Measurements from ENCODE around the gene LMF2. TPM values are rescaled to one million over a fixed set of nuclear protein-coding genes. Genes with fewer than 3 reads are reported as not detected.

The LMF2 gene
- total RNA-seq, 1 experiment from 2014 or later, result 56.9 TPM

GRCh38 chr22:50505276-50505775 lies 2.2 kb downstream of the LMF2 start:
- no peaks in the 10 kb centered on the region for H3K27me3 ChIP-seq (ENCODE audit: insufficient read depth, low read length)
- peak overlapping the region; percentile 18; the same call in 1 of the 2 replicates for H3K27ac ChIP-seq (ENCODE audit: low read depth, low read length)
- no peak for TF ChIP-seq REST (IDR thresholded peaks at IDR 0.05; ENCODE audit: low read depth)
- ATAC-seq (no peak), DNase-seq (ENCODE audit: low read depth, low spot score) (no peak)
- no peak overlapping the region for H3K9ac ChIP-seq (ENCODE audit: low read length)
- CTCF ChIA-PET, result no interaction called here
- H3K9me2 ChIP-seq (ENCODE audit: insufficient read depth), result no peaks in the 10 kb centered on the region
- H2AFZ ChIP-seq (ENCODE audit: low read depth, low read length, poor library complexity, severe bottlenecking), result no peak overlapping the region
- no peak overlapping the region for H3K4me2 ChIP-seq (ENCODE audit: low read length)
- intact Hi-C loops (cut with micrococcal nuclease), result no loop called here
- no peaks in the 10 kb centered on the region for H4K20me1 ChIP-seq (ENCODE audit: insufficient read depth)
- RAD21 ChIA-PET (ENCODE audit: low non-redundant PET in 1 of 2, low total read pairs in 2 of 2, uncharacterized antibody in 2 of 2, unreplicated experiment in 2 of 2), result no interaction called here
- no peaks in the 10 kb centered on the region for H3K9me3 ChIP-seq (ENCODE audit: control insufficient read depth in 1 of 2, insufficient read depth in 1 of 2, low read depth in 1 of 2, low read length in 2 of 2)
- H3K4me1 ChIP-seq (ENCODE audit: control insufficient read depth in 1 of 2, insufficient read depth in 2 of 2, low read length in 2 of 2), result peaks cover 10 to 17% of the 10 kb centered on the region in 2 experiments
- no TSS peak for BruUV-seq (replicated peaks)
- peaks cover 40% of the 10 kb centered on the region for H3K79me2 ChIP-seq (ENCODE audit: insufficient read depth, low read length)
- peaks cover 0 to 8% of the 10 kb centered on the region in 2 experiments; a peak in 1 of 4 replicates for H3K36me3 ChIP-seq (ENCODE audit: control insufficient read depth in 1 of 2, insufficient read depth in 2 of 2, low read length in 2 of 2)
- POLR2A ChIA-PET, result no interaction called here
- no peak overlapping the region for H3K4me3 ChIP-seq (replicated peaks in 1 of 2; ENCODE audit: low read depth in 1 of 2, low read length in 2 of 2)

- Histone ChIP-seq H2AFZ (ENCODE audit: low read depth, low read length, poor library complexity, severe bottlenecking) (no peak overlapping the region), H3K9ac (ENCODE audit: low read length) (no peak overlapping the region), H3K4me3 (replicated peaks in 1 of 2; ENCODE audit: low read depth in 1 of 2, low read length in 2 of 2) (no peak overlapping the region), H3K36me3 (ENCODE audit: control insufficient read depth in 1 of 2, insufficient read depth in 2 of 2, low read length in 2 of 2) (peaks cover 0 to 8% of the 10 kb centered on the region in 2 experiments; a peak in 1 of 4 replicates), H3K4me1 (ENCODE audit: control insufficient read depth in 1 of 2, insufficient read depth in 2 of 2, low read length in 2 of 2) (peaks cover 8 to 17% of the 10 kb centered on the region in 2 experiments), H3K9me2 (ENCODE audit: insufficient read depth) (no peaks in the 10 kb centered on the region), H3K79me2 (ENCODE audit: insufficient read depth, low read length) (peaks cover 32% of the 10 kb centered on the region), H4K20me1 (ENCODE audit: insufficient read depth) (no peaks in the 10 kb centered on the region), H3K27me3 (ENCODE audit: insufficient read depth, low read length) (no peaks in the 10 kb centered on the region), H3K27ac (ENCODE audit: low read depth, low read length) (no peak overlapping the region; the same call in 1 of the 2 replicates), H3K4me2 (ENCODE audit: low read length) (no peak overlapping the region), H3K9me3 (ENCODE audit: control insufficient read depth in 1 of 2, insufficient read depth in 1 of 2, low read depth in 1 of 2, low read length in 2 of 2) (no peaks in the 10 kb centered on the region)
- intact Hi-C loops (cut with micrococcal nuclease), result no loop called here
- ChIA-PET POLR2A (no interaction called here), CTCF (no interaction called here), RAD21 (ENCODE audit: low non-redundant PET in 1 of 2, low total read pairs in 2 of 2, uncharacterized antibody in 2 of 2, unreplicated experiment in 2 of 2) (no interaction called here)
- DNase-seq (ENCODE audit: low read depth, low spot score) (no peak), ATAC-seq (no peak)
- no TSS peak for BruUV-seq (replicated peaks)
- TF ChIP-seq ZFX (IDR thresholded peaks at IDR 0.05) (no peak), RAD21 (IDR thresholded peaks at IDR 0.05; ENCODE audit: low read depth) (no peak), ZBTB33 (IDR thresholded peaks at IDR 0.05; ENCODE audit: extremely low read depth, insufficient replicate concordance, low read length) (no peak), POLR2AphosphoS5 (IDR thresholded peaks at IDR 0.05; ENCODE audit: low read depth, low read length) (no peak), REST (IDR thresholded peaks at IDR 0.05; ENCODE audit: low read depth) (no peak), JUND (IDR thresholded peaks at IDR 0.05) (no peak), TCF7L2 (IDR thresholded peaks at IDR 0.05; ENCODE audit: borderline replicate concordance, extremely low read depth, insufficient read depth, insufficient read length) (no peak), POLR2A (IDR thresholded peaks at IDR 0.05; ENCODE audit: borderline replicate concordance, extremely low read depth, insufficient read depth, insufficient read length) (no peak)
These were observed 2.9 kb downstream of the LMF2 start for GRCh38 chr22:50504369-50505211.
